HG03571 (cell line): ENCODE data around the gene FADS3.
A peak's percentile ranks its signal among the peaks of the same experiment; 100 is the strongest.

Experiments
- ATAC-seq: cut with Tn5 transposase; IDR thresholded peaks from one replicate; pipeline ENCODE4 v1.9.1; 2021; ENCODE audit not compliant: unreplicated experiment

Gene FADS3

GRCh38 chr11:61839742-61840141 is 51.6 kb downstream of the FADS3 start:
- no peak for ATAC-seq

- ATAC-seq = no peak
These were observed 52.4 kb downstream of the FADS3 start for GRCh38 chr11:61838921-61839320.

GRCh38 chr11:61838501-61838900 is 52.8 kb downstream of the FADS3 start:
- no peak for ATAC-seq

- ATAC-seq = no peak
These were observed 53.8 kb downstream of the FADS3 start for GRCh38 chr11:61837411-61838005.

- ATAC-seq = no peak
These were observed 55.2 kb downstream of the FADS3 start for GRCh38 chr11:61836193-61836592.

- peak; percentile 89 for ATAC-seq
These were observed 56.9 kb downstream of the FADS3 start for GRCh38 chr11:61834278-61835048.

GRCh38 chr11:61833926-61834277 is 57.4 kb downstream of the FADS3 start:
- ATAC-seq = no peak

GRCh38 chr11:61833471-61833870 is 57.9 kb downstream of the FADS3 start:
- ATAC-seq = no peak

- ATAC-seq = no peak
These were observed 58.6 kb downstream of the FADS3 start for GRCh38 chr11:61832754-61833153.

- no peak for ATAC-seq
These were observed 59.1 kb downstream of the FADS3 start for GRCh38 chr11:61832207-61832606.

GRCh38 chr11:61830237-61831105 is 60.9 kb downstream of the FADS3 start:
- ATAC-seq = no peak

- ATAC-seq = no peak
These were observed 61.5 kb downstream of the FADS3 start for GRCh38 chr11:61829806-61830205.

- no peak for ATAC-seq
These were observed 62.5 kb downstream of the FADS3 start for GRCh38 chr11:61828629-61829407.

GRCh38 chr11:61828379-61828628 is 63.0 kb downstream of the FADS3 start:
- ATAC-seq = peak; percentile 8

GRCh38 chr11:61827571-61828378 is 63.6 kb downstream of the FADS3 start, which contains the start of gene FADS2:
TSS of gene FADS2 (plus strand) at chr11:61828300. CDS start at chr11:61828391, 91 bp downstream.
- ATAC-seq = peak; percentile 66

GRCh38 chr11:61826930-61827570 is 64.3 kb downstream of the FADS3 start:
- no peak for ATAC-seq
